Stimulated activated naive CD8-positive, alpha-beta T cell treated with anti-CD3 and anti-CD28 coated beads, Interleukin-15, amount 100 ng/mL, for 72 hours (primary cell): ENCODE results near the gene GRB10.

ENCODE experiments used
- ATAC-seq: fragments of 150-1000 bp; cut with Tn5 transposase; 2 replicates; pipeline ENCODE4 v1.10.0; 2021; ENCODE audit warnings: mild to moderate bottlenecking, moderate library complexity
- DNase-seq, 2 donors: peaks; one replicate each; pipeline ENCODE4 v3.0.0; 2021 to 2022
- H3K27ac Mint-ChIP-seq, 2 donors: one replicate each; pipeline ENCODE4 v1.8.0; 2022; ENCODE audit warnings: mild to moderate bottlenecking in 2 of 2, mixed read lengths in 2 of 2, moderate library complexity in 2 of 2
- H3K27me3 Mint-ChIP-seq: one replicate; pipeline ENCODE4 v1.8.0; 2022; ENCODE audit warnings: mixed read lengths
- H3K4me1 Mint-ChIP-seq: one replicate; pipeline ENCODE4 v1.8.0; 2022; ENCODE audit warnings: mild to moderate bottlenecking, mixed read lengths
- H3K4me3 Mint-ChIP-seq, 2 donors: one replicate each; pipeline ENCODE4 v1.8.0; 2022; ENCODE audit warnings: mild to moderate bottlenecking in 2 of 2, mixed read lengths in 2 of 2, moderate library complexity in 1 of 2
- H3K9me3 Mint-ChIP-seq, 2 donors: one replicate each; pipeline ENCODE4 v1.8.0; 2022; ENCODE audit warnings: mixed read lengths in 2 of 2

Gene GRB10

DNA sequence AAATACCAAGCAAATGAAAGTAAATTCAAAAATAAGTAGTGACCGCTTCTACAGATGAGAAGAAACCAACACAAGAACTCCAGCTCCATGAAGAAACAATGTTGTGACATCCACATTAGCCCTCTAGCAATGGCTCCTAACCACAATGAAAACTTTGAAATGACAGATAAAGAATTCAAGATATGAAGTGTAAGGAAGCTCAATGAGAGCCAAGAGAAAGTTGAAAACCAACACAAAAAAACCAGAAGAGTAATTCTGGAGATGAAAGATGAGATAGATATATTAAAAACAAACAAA lies 149.3 kb downstream of the GRB10 start:
- DNase-seq (no peak), ATAC-seq (no peak)
- H3K27me3 Mint-ChIP-seq = peaks cover 9% of the 10 kb centered on the region
- no peaks in the 10 kb centered on the region for H3K9me3 Mint-ChIP-seq
- H3K4me1 Mint-ChIP-seq = peaks cover 6% of the 10 kb centered on the region
- H3K27ac Mint-ChIP-seq = no peak overlapping the region
- no peak overlapping the region for H3K4me3 Mint-ChIP-seq

DNA sequence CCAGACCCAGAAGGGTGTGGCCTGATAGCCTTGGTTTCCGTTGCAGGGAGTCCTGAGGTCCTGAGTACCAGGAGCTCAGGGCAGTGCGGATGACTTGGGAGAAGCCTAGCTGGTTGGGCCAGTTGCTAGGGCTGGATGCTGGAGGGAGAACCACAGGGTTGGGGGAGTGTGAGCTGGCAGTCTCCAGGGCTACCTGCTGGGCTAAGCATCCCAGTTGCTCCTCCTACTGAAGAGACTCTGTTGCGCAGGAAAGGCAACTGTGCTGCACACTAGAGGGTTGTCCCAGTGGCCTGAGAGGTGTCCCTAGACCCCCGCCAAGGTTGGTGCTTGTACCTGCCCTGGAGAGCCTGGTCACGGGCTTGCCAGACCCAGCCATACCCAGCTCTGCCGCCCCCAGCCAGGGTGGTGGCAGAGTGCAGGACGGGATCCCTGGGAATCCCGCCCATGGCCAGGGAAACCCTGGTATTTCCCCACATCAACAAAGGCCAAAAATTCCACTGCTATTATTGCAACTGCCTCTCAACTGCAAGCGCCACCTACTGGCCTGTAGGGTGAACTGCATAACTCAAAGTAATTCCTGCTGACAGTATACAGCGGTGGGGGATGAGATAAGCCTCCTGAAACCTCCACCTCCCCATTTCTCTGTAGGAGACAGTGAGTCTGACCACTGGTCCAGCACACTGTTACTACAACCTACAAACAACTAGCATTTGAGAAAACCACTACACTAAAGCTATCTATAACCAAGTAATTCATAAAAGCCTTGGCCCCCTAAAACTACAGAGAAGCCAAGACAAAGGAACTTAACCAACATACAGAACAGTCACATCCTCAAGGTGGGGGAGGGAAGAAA lies 149.9 kb downstream of the GRB10 start:
- DNase-seq = peak; percentile 44 to 49
- peak; percentile 74 for ATAC-seq
- no peaks in the 10 kb centered on the region for H3K9me3 Mint-ChIP-seq
- H3K4me3 Mint-ChIP-seq = no peak overlapping the region
- H3K4me1 Mint-ChIP-seq = peaks cover 6% of the 10 kb centered on the region
- H3K27ac Mint-ChIP-seq = peak overlapping the region in 1 of 2 donors; percentile 12
- H3K27me3 Mint-ChIP-seq = peaks cover 15% of the 10 kb centered on the region

DNA sequence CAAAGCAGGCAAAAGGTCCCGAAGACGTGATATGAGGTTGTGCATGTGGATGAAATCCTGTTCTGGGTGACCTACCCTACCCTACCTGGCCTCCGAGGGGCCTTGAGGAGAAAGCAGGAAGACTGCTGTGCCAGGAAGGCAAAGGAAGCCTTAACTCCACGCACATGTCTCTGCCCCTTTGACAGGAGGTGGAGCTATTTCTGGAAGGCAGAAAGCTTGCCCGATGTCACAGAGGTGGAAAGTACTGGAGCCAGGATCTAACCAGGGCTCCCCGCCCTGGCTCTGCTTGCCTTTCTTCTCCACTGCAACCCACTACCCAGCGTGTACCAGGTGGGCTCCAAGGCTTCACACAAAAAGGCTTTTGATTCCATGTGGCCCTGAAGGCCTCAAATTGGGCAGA lies 151.1 kb downstream of the GRB10 start:
- Mint-ChIP-seq H3K27ac (no peak overlapping the region), H3K9me3 (no peaks in the 10 kb centered on the region), H3K4me1 (peaks cover 6% of the 10 kb centered on the region), H3K27me3 (peaks cover 17% of the 10 kb centered on the region), H3K4me3 (no peak overlapping the region)
- ATAC-seq (no peak), DNase-seq (no peak)

DNA sequence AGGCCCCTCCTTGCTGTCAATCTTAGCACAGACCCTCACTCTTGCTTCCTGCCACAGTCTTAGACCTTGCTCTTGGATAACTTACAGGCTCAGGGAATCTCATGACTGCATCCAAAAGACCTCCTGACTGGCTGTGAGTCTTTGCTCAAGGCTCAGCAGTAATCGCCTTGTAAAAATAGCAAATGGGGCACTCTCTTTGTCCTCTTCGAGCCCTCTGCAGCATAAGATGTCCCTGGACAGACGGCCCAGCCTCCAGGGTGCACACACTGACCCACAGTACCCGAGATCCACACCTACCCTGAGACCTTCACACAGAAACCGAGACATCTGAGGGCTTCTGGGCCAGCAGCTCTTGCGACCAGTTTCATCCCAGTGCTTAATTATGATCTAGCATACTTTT lies 151.6 kb downstream of the GRB10 start:
- no peak for ATAC-seq
- DNase-seq = no peak
- Mint-ChIP-seq H3K27me3 (peaks cover 17% of the 10 kb centered on the region), H3K4me3 (no peak overlapping the region), H3K4me1 (peaks cover 6% of the 10 kb centered on the region), H3K27ac (no peak overlapping the region), H3K9me3 (no peaks in the 10 kb centered on the region)

DNA sequence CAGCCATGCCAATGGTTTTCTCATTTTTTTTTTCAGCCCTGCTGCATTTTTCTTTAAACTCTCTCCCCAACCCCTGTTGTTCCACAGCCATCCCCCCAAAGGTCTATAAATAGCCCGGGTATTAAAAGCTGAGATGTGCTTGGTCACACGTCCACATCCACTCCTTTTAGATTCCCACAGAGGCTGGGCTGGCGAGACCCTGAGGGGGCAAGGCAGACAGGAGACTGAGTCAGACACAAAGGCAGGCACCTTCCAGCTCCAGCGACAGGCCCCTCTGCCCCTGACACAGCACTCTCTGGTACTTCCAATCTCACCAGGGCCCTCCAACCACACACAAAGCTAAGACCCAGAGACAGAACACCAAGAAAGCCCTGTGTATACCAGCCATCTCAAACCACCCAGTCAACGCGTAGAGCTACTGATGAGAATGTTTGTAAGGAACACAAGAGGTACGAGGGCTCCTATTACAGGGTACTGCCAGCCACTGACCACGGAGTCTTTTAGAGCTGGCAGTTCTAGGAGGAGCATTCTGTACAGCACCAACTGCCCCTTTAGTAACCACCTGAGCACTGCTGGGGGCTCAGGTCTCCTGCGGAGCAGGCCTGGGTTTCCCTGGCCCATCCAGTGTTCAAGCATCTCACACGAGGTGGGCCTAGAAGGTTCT lies 153.3 kb downstream of the GRB10 start:
- no peak overlapping the region for H3K4me3 Mint-ChIP-seq
- DNase-seq (no peak), ATAC-seq (no peak)
- peaks cover 6% of the 10 kb centered on the region for H3K4me1 Mint-ChIP-seq
- H3K27me3 Mint-ChIP-seq = peaks cover 12% of the 10 kb centered on the region
- H3K27ac Mint-ChIP-seq = peak overlapping the region in 1 of 2 donors; percentile 23
- no peaks in the 10 kb centered on the region for H3K9me3 Mint-ChIP-seq

DNA sequence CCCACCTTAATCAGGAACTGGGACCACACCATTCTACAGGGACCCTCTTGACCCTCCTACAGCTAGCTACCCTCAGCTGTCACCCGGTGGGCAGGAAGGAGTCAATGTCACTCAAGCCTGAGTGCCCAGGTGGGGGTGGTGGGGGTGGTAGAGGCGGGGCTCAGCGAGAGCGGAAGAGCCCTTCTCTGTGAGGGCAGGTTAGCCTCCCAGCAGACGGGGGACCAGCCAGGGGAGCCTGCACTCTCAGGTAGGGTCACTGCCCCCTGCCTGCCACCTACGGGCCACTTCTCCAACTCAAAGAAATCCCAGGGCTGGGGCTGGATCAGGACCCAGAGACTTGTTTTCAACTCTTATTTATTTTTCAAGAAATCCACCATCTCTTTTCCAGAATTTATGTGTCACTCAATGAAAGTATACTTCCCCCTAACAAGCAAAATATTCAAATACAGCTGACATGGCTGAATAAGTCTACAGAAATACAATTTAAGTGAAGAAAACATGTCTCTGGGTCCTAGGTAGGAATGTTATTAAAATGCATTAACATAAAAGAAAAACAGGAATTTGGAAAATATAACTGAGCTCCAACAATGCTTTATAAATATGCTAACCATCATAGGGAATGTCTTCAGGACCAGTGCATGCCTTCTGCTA lies 154.1 kb downstream of the GRB10 start:
- no peak for DNase-seq
- Mint-ChIP-seq H3K27me3 (peaks cover 9% of the 10 kb centered on the region), H3K4me1 (peaks cover 6% of the 10 kb centered on the region), H3K9me3 (no peaks in the 10 kb centered on the region), H3K4me3 (no peak overlapping the region), H3K27ac (no peak overlapping the region)
- ATAC-seq = no peak

DNA sequence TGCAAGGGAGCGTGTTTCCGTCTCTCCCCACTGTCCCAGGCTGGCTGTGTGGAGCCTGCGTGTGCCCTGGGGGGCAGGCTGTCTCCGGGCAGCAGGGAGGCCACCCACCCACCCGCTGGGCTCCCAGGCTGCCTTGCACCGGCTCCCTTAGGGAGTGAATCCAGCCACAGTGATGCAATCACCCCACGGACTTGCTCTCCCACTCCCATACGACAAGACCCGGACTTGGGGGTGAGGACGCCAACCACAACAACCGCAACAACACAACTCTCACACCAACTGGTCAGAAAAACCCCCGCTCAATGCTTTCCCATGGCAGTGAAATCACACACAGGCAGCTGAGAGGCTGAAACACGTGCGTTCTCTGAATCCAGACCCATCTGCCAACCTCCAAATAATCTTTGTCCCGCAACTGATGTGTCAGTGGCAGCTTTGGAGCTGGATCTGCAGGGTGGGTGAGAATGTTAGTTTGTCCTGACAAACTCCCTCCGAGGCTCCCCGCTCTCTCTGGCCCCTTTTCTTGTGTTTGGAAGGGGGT lies 154.8 kb downstream of the GRB10 start:
- DNase-seq (no peak), ATAC-seq (no peak)
- H3K4me3 Mint-ChIP-seq = no peak overlapping the region
- H3K9me3 Mint-ChIP-seq = no peaks in the 10 kb centered on the region
- H3K27me3 Mint-ChIP-seq = peaks cover 9% of the 10 kb centered on the region
- H3K27ac Mint-ChIP-seq = no peak overlapping the region
- peaks cover under 1% of the 10 kb centered on the region for H3K4me1 Mint-ChIP-seq

DNA sequence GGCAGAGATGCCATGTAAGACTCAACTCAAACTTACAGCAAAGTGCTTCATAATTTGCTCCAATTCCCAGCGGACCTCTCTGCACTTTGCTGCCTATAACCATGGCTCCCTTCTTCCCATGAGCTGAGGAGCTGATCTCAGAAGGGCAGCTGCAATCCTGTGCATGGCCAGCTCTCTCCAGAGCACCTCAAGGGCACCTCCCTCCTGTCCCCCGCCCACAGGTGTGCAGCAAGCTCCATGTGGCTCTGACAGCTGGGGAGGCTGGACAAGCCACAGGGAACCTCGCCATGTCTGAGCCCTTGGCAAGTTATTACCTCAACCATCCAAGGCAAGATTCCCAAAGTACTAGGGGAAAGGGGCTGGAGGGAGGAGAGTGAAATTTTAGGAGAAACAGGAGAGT lies 156.4 kb downstream of the GRB10 start:
- no peak overlapping the region for H3K4me3 Mint-ChIP-seq
- no peak overlapping the region for H3K27ac Mint-ChIP-seq
- no peaks in the 10 kb centered on the region for H3K4me1 Mint-ChIP-seq
- DNase-seq = no peak
- peaks cover 9% of the 10 kb centered on the region for H3K27me3 Mint-ChIP-seq
- no peaks in the 10 kb centered on the region for H3K9me3 Mint-ChIP-seq
- ATAC-seq = no peak

DNA sequence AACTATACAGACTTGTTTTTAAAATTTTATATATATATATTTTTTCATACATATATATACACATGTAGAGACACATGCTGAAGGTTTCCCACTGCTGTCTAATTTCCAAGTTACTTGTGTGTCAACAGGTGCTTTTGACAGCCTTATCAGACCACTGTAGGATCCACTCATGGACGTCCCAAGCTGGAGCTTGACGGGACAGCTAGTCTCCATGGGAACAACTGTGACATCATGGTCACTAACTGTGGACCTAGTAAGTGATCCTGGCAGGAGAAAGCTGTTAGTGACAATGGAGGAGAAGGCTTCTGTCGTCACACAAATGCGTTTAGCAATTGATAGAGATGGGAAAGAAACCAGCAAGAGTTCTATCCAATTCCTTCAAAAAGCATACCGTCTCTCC lies 157.3 kb downstream of the GRB10 start:
- H3K9me3 Mint-ChIP-seq = no peaks in the 10 kb centered on the region
- DNase-seq (no peak), ATAC-seq (no peak)
- H3K27me3 Mint-ChIP-seq = peaks cover 9% of the 10 kb centered on the region
- no peak overlapping the region for H3K4me3 Mint-ChIP-seq
- H3K27ac Mint-ChIP-seq = no peak overlapping the region
- H3K4me1 Mint-ChIP-seq = no peaks in the 10 kb centered on the region

DNA sequence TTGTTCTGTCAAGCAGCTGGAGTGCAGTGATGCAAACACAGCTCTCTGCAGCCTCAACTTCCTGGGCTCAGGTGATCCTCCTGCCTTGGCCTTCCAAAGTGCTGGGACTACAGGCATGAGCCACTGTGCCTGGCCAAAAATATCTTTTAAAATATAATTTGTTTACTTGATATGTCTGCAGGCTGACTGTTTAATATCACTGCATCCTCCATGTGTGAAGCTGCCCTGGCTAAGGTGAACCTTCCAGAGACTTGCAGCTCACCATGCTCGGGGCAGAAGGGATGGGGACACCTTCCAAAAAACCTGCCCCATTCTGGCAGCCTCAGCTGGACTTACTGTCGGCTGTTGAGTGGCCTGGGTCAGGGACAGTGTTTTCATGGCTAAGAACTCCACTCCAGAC lies 159.9 kb downstream of the GRB10 start:
- ATAC-seq (no peak), DNase-seq (no peak)
- no peaks in the 10 kb centered on the region for H3K9me3 Mint-ChIP-seq
- no peak overlapping the region for H3K27ac Mint-ChIP-seq
- no peak overlapping the region for H3K4me3 Mint-ChIP-seq
- H3K27me3 Mint-ChIP-seq = peaks cover 3% of the 10 kb centered on the region
- no peaks in the 10 kb centered on the region for H3K4me1 Mint-ChIP-seq

DNA sequence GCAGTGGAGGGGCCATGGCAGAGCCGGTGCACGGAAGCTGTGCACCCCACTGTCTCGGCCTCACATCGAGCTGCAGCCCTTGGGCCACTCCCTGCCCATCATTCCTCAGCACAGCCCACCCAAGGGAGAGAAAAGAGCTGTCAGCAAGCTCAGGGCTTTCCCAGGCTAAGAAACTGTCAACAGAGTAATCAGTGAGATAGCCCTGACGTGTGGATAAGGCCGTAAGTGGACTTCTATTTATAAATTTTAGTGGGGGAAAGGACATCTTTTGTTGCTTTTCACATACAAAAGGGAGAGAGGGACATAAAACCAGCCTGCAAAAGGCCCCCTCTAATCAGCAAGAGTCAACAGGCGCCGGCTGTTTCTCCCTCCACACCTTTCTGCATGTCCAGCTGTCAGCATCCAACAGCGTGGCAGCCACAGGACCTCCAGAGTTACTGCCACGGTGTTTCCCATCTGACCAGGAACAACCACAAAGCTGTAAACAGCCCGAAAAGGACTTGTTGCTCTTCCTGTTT lies 160.7 kb downstream of the GRB10 start:
- Mint-ChIP-seq H3K4me3 (no peak overlapping the region), H3K4me1 (no peaks in the 10 kb centered on the region), H3K27ac (no peak overlapping the region), H3K9me3 (no peaks in the 10 kb centered on the region), H3K27me3 (no peaks in the 10 kb centered on the region)
- no peak for DNase-seq
- ATAC-seq = no peak

DNA sequence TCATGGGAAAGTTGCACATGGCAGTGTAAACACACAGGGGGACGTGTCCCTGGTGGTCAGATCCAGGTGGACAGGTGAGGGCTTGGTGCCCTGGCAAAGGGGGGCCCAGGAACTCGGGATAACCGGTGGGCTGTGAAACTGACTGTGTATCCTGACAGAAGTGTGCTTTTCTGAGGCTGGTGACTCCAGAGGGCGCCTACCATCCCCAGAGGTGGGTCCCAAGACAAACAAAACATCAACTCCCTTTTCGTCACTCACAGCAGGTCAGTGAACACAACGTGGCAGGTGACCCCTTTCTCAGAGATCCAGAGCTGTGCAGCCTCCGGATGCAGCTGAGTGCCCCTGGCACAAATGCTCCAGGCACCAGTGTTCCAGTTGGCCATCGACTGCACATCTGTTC lies 161.5 kb downstream of the GRB10 start:
- no peaks in the 10 kb centered on the region for H3K27me3 Mint-ChIP-seq
- no peak for DNase-seq
- no peaks in the 10 kb centered on the region for H3K4me1 Mint-ChIP-seq
- no peak overlapping the region for H3K27ac Mint-ChIP-seq
- no peak for ATAC-seq
- H3K4me3 Mint-ChIP-seq = no peak overlapping the region
- no peaks in the 10 kb centered on the region for H3K9me3 Mint-ChIP-seq

DNA sequence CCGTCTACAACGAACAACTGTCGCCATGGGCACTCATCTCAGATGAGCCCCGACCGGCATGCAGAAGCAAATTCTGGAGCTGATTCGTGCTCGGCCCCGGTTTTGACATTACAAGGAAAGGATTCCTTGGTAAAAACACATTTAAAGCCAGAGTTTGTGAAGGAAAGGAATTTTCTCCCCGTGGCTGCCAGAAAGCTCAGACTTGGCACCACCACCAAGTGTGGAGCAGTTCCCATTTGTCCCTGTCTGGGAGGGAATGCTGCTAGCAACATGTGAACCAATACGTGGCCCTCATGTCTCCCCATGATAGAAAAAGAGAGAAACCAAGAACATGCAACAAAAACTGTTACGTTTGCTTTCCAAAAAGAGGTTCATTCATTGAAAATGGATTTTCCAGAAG lies 162.3 kb downstream of the GRB10 start:
- ATAC-seq = no peak
- no peaks in the 10 kb centered on the region for H3K4me1 Mint-ChIP-seq

DNA sequence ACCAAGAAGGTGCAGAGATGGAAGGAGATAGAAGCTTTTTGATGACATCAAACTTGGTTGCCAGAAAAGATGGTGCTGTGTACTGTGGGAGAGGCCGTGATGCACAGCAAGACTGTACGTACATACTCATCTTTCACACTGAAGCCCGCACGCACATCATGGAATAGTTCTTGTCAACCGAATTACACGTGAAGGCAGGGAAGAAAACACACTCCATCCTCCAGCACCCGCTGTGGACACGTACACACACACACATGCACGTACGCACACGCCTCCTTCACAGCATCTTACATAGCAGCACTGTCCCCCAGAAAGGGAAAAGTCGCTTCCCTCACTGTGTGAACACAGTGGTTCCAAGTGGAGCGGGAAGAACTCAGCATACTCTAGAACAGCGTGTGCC lies 163.0 kb downstream of the GRB10 start:
- Mint-ChIP-seq H3K27me3 (no peaks in the 10 kb centered on the region), H3K9me3 (no peaks in the 10 kb centered on the region), H3K4me3 (no peak overlapping the region), H3K27ac (no peak overlapping the region), H3K4me1 (peaks cover 2% of the 10 kb centered on the region)
- DNase-seq (no peak), ATAC-seq (no peak)

More for the DNA sequence above, 162.3 kb downstream of the GRB10 start:
- H3K4me3 Mint-ChIP-seq = no peak overlapping the region
- H3K9me3 Mint-ChIP-seq = no peaks in the 10 kb centered on the region
- H3K27me3 Mint-ChIP-seq = no peaks in the 10 kb centered on the region
- H3K27ac Mint-ChIP-seq = no peak overlapping the region
- no peak for DNase-seq

DNA sequence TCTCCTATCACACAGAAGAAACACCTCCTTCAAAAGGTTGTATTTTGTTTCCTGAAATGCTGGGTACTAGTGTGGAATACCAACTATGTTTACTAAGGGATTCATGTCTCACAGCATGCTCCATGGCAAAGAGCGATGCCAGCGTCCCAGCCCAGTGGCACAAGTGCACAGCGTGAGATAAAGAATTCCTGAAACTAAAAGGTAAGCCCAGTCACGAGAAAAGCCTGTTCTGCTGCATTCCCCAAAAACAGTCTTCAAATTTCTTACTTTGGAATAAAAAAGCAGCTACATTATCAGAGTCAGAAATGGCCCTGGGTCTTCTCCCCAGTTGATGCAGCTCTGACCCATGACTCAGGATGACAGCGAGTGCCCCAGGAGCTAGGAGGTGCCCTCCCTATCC lies 164.4 kb downstream of the GRB10 start:
- H3K27ac Mint-ChIP-seq = no peak overlapping the region
- H3K27me3 Mint-ChIP-seq = peaks cover 2% of the 10 kb centered on the region
- H3K9me3 Mint-ChIP-seq = no peaks in the 10 kb centered on the region
- ATAC-seq = no peak
- no peak for DNase-seq
- H3K4me1 Mint-ChIP-seq = peaks cover 6% of the 10 kb centered on the region
- no peak overlapping the region for H3K4me3 Mint-ChIP-seq

DNA sequence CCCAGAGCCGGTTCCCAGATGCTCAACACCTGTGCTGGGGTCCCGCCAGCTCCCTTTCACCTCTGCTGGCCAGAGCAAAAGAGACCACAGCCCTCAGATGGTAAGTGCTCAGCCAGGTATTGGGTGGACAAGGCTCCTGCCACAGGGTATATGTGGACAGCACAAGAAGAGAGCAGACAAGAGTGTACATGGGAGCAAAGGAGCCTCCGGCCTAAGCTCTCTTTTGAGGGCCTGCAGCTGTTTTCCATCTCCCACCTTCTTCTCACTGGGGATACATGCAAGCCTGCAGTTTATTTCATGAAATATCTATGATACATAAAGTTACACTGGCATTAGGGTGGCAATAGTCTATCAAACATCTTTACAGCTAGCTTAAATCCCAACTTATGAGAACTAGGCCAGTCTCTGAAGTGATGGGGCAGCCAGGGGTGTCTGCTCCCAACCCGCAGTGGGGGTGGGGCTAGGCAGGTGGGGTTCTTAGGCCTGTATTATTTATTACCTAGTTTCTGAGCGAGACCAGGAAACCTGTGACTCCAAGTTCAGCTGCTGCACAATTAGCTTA lies 167.1 kb downstream of the GRB10 start:
- Mint-ChIP-seq H3K4me1 (peaks cover 14% of the 10 kb centered on the region), H3K27me3 (peaks cover 14% of the 10 kb centered on the region), H3K4me3 (no peak overlapping the region), H3K9me3 (no peaks in the 10 kb centered on the region), H3K27ac (no peak overlapping the region)
- ATAC-seq (no peak), DNase-seq (no peak)
